Fibroblast of lung (primary cell): ENCODE measurements around the gene VSIR.

ENCODE experiments used
- CTCF ChIP-seq, 2 donors: IDR thresholded peaks in 1 of 2; conservative IDR thresholded peaks in 1 of 2; 1 replicate in 1 of 2; 2 replicates in 1 of 2; pipeline ENCODE4 v1.5.1; 2011 to 2012; ENCODE audit warnings: low read length in 2 of 2, control low read depth in 1 of 2, inconsistent platforms in 1 of 2, low read depth in 1 of 2, mild to moderate bottlenecking in 1 of 2
- EZH2 ChIP-seq: IDR thresholded peaks from 2 replicates; pipeline ENCODE4 v1.5.1; 2012; ENCODE audit warnings: low read length, control low read depth, mild to moderate bottlenecking; ENCODE audit errors: missing control alignments

- TF ChIP-seq CTCF (conservative IDR thresholded peaks at IDR 0.05 in 1 of 2, IDR thresholded peaks at IDR 0.05 in 1 of 2; ENCODE audit: low read depth in 1 of 2, low read length in 2 of 2) (no peak), EZH2 (no peak)
These were observed 36.1 kb downstream of the VSIR start for GRCh38 chr10:71737001-71737833.
